Subcutaneous abdominal adipose tissue (tissue), 5 donors: Measurements from ENCODE around the gene VMP1.
"Not testable (repeated sequence)": the region's sequence is repeated elsewhere in the genome, so short reads cannot be mapped to it uniquely, and the experiment has no call there.

Experiments
- H3K27ac ChIP-seq: one replicate; pipeline ENCODE4 v1.7.0; 2013; ENCODE audit warnings: low read depth, mild to moderate bottlenecking, inconsistent platforms, low read length, moderate library complexity
- H3K27me3 ChIP-seq, 5 donors: one replicate each; pipeline ENCODE4 v1.7.0; 2013; ENCODE audit warnings: low read length in 5 of 5, inconsistent platforms in 1 of 5; ENCODE audit not compliant: control insufficient read depth in 5 of 5, insufficient read depth in 4 of 5
- H3K36me3 ChIP-seq, 5 donors: one replicate each; pipeline ENCODE4 v1.7.0; 2013; ENCODE audit warnings: low read length in 5 of 5; ENCODE audit not compliant: control insufficient read depth in 5 of 5, insufficient read depth in 5 of 5
- H3K4me1 ChIP-seq, 5 donors: one replicate each; pipeline ENCODE4 v1.7.0; 2013; ENCODE audit warnings: low read length in 5 of 5, mild to moderate bottlenecking in 3 of 5, moderate library complexity in 1 of 5; ENCODE audit not compliant: control insufficient read depth in 5 of 5, insufficient read depth in 5 of 5
- H3K4me3 ChIP-seq, 5 donors: one replicate each; pipeline ENCODE4 v1.7.0; 2013; ENCODE audit warnings: low read length in 5 of 5, low read depth in 1 of 5
- H3K9ac ChIP-seq, 5 donors: one replicate each; pipeline ENCODE4 v1.7.0; 2013; ENCODE audit warnings: low read length in 5 of 5, mild to moderate bottlenecking in 4 of 5, moderate library complexity in 3 of 5
- H3K9me3 ChIP-seq, 5 donors: one replicate each; pipeline ENCODE4 v1.7.0; 2013; ENCODE audit warnings: low read length in 5 of 5; ENCODE audit not compliant: control insufficient read depth in 5 of 5
- donor health status: healthy.
- donor health status: healthy.
- donor health status: healthy.
- donor health status: healthy.
- donor health status: healthy.

VMP1 gene

GRCh38 chr17:59841091-59841881 lies 133.8 kb downstream of the VMP1 start:
- not testable (repeated sequence) for H3K27me3 ChIP-seq, H3K9me3 ChIP-seq
- Histone ChIP-seq H3K4me3 (peak overlapping the region; percentile 83 to 96 (median 95)), H3K36me3 (peaks cover 0 to 19% (median 16%) of the 10 kb centered on the region in 5 donors), H3K9ac (peak overlapping the region; percentile 63 to 100 (median 99)), H3K27ac (peak overlapping the region; percentile 96), H3K4me1 (peaks cover 3 to 37% (median 34%) of the 10 kb centered on the region in 5 donors)

GRCh38 chr17:59841882-59842263 lies 134.4 kb downstream of the VMP1 start:
- not testable (repeated sequence) for H3K9ac ChIP-seq, H3K9me3 ChIP-seq, H3K27me3 ChIP-seq
- H3K4me3 ChIP-seq = peak overlapping the region in 1 of 5 donors; percentile 95
- H3K27ac ChIP-seq = peak overlapping the region; percentile 58
- peaks cover 6 to 43% (median 36%) of the 10 kb centered on the region in 5 donors for H3K4me1 ChIP-seq
- H3K36me3 ChIP-seq = peaks cover 0 to 19% (median 16%) of the 10 kb centered on the region in 5 donors

- H3K4me1 ChIP-seq = peaks cover 11 to 48% (median 42%) of the 10 kb centered on the region in 5 donors
- peaks cover 0 to 19% (median 16%) of the 10 kb centered on the region in 5 donors for H3K36me3 ChIP-seq
- no peak overlapping the region for H3K4me3 ChIP-seq
- H3K9ac ChIP-seq = no peak overlapping the region
- peak overlapping the region; percentile 6 for H3K27ac ChIP-seq
- H3K27me3 ChIP-seq = no peaks in the 10 kb centered on the region
- H3K9me3 ChIP-seq = no peaks in the 10 kb centered on the region
Observed at GRCh38 chr17:59842901-59843652, 135.6 kb downstream of the VMP1 start.

GRCh38 chr17:59844884-59845594 lies 137.6 kb downstream of the VMP1 start:
- H3K27me3 ChIP-seq = no peaks in the 10 kb centered on the region
- H3K36me3 ChIP-seq = peaks cover 0 to 12% (median 4%) of the 10 kb centered on the region in 5 donors
- peak overlapping the region in 1 of 5 donors; percentile 9 for H3K9ac ChIP-seq
- peaks cover 11 to 56% (median 50%) of the 10 kb centered on the region in 5 donors for H3K4me1 ChIP-seq
- peak overlapping the region in 1 of 5 donors; percentile 13 for H3K4me3 ChIP-seq
- H3K27ac ChIP-seq = peak overlapping the region; percentile 95
- no peaks in the 10 kb centered on the region for H3K9me3 ChIP-seq

GRCh38 chr17:59845595-59846393 lies 138.3 kb downstream of the VMP1 start:
- peak overlapping the region; percentile 95 for H3K27ac ChIP-seq
- H3K9ac ChIP-seq = peak overlapping the region in 3 of 5 donors; percentile 3 to 68 (median 57)
- H3K27me3 ChIP-seq = no peaks in the 10 kb centered on the region
- no peaks in the 10 kb centered on the region for H3K9me3 ChIP-seq
- peaks cover 0 to 4% (median 0%) of the 10 kb centered on the region in 5 donors for H3K36me3 ChIP-seq
- peak overlapping the region in 2 of 5 donors; percentile 13 to 36 for H3K4me3 ChIP-seq
- peaks cover 11 to 51% (median 44%) of the 10 kb centered on the region in 5 donors for H3K4me1 ChIP-seq

- Histone ChIP-seq H3K36me3 (no peaks in the 10 kb centered on the region), H3K9me3 (no peaks in the 10 kb centered on the region), H3K27me3 (no peaks in the 10 kb centered on the region), H3K4me1 (peaks cover 11 to 52% (median 50%) of the 10 kb centered on the region in 5 donors), H3K27ac (peak overlapping the region; percentile 95), H3K9ac (peak overlapping the region in 4 of 5 donors; percentile 3 to 68 (median 34)), H3K4me3 (peak overlapping the region in 3 of 5 donors; percentile 1 to 36 (median 6))
Observed at GRCh38 chr17:59846394-59847165, 139.1 kb downstream of the VMP1 start.

- no peaks in the 10 kb centered on the region for H3K36me3 ChIP-seq
- H3K27ac ChIP-seq = peak overlapping the region; percentile 95
- peaks cover 15 to 69% (median 57%) of the 10 kb centered on the region in 5 donors for H3K4me1 ChIP-seq
- no peaks in the 10 kb centered on the region for H3K27me3 ChIP-seq
- H3K4me3 ChIP-seq = no peak overlapping the region
- H3K9me3 ChIP-seq = no peaks in the 10 kb centered on the region
- H3K9ac ChIP-seq = peak overlapping the region in 1 of 5 donors; percentile 46
Observed at GRCh38 chr17:59848385-59848668, 140.9 kb downstream of the VMP1 start.

GRCh38 chr17:59848778-59849177 lies 141.3 kb downstream of the VMP1 start:
- Histone ChIP-seq H3K4me1 (peaks cover 17 to 73% (median 61%) of the 10 kb centered on the region in 5 donors), H3K9ac (peak overlapping the region in 1 of 5 donors; percentile 46), H3K36me3 (no peaks in the 10 kb centered on the region), H3K27ac (peak overlapping the region; percentile 95), H3K9me3 (no peaks in the 10 kb centered on the region), H3K4me3 (no peak overlapping the region), H3K27me3 (no peaks in the 10 kb centered on the region)

- H3K27me3 ChIP-seq, H3K9me3 ChIP-seq, H3K9ac ChIP-seq, H3K27ac ChIP-seq, H3K4me3 ChIP-seq, H3K36me3 ChIP-seq: not testable (repeated sequence)
- peaks cover 17 to 71% (median 59%) of the 10 kb centered on the region in 5 donors for H3K4me1 ChIP-seq
Observed at GRCh38 chr17:59850311-59850710, 142.9 kb downstream of the VMP1 start.
